ENCODE results near the gene RAB9A.

DNA sequence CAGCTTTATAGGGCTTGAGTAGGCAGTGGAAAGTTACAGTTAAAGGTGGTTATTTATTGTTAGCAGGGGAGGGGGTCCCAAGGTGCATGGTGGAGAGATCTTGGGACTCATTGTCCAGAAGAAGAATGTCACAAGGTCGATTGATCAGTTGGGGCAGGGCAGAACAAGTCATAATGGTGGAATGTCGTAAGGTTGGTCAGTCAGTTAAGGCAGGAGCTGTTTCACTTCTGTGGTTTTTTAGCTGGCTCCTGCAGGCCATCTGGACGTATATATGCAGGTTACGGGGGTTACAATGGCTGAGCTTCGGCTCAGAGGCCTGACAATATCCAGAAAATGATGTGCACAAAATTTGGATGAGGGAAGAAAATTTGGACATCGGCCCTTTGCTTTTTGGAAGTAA, 52.8 kb downstream of the RAB9A start:
- no peak for TF ChIP-seq CTCF (conservative IDR thresholded peaks at IDR 0.05; ENCODE audit: low read depth, low read length)
- TF ChIP-seq EZH2 (IDR thresholded peaks at IDR 0.05; ENCODE audit: low read length, unreplicated experiment): no peak
- TF ChIP-seq EZH2phosphoT487 (IDR thresholded peaks at IDR 0.05; ENCODE audit: borderline replicate concordance, low read length): no peak

Measured in PC-3 (cell line).